Gastroesophageal sphincter (tissue), 4 donors: ENCODE measurements around the gene BEX1. TPM values are rescaled to one million over a fixed set of nuclear protein-coding genes. Genes with fewer than 3 reads are reported as not detected.
A peak's percentile ranks its signal among the peaks of the same experiment; 100 is the strongest.
"Not testable (repeated sequence)": the region's sequence is repeated elsewhere in the genome, so short reads cannot be mapped to it uniquely, and the experiment has no call there.

Source experiments
- ATAC-seq: fragments of 150-250 bp; one replicate; pipeline ENCODE4 v1.9.1; 2016; ENCODE audit warnings: mild to moderate bottlenecking, moderate library complexity
- H3K27ac ChIP-seq, 4 donors: fragments of 200-600 bp; sonication (generic) in 3 of 4; 1 replicate in 3 of 4; 2 replicates in 1 of 4; pipeline ENCODE4 v1.5.1; 2016 to 2019
- H3K27me3 ChIP-seq: fragments of 200-600 bp; sonication (generic); one replicate; pipeline ENCODE4 v1.5.1; 2019
- H3K36me3 ChIP-seq, 2 donors: fragments of 200-600 bp; sonication (generic); one replicate each; pipeline ENCODE4 v1.5.1; 2019; ENCODE audit warnings: control low read depth in 1 of 2
- H3K4me1 ChIP-seq, 3 donors: fragments of 200-600 bp; sonication (generic); 1 replicate in 2 of 3; 2 replicates in 1 of 3; pipeline ENCODE4 v1.5.1; 2016 to 2019; ENCODE audit warnings: control low read depth in 2 of 3
- H3K4me3 ChIP-seq, 2 donors: fragments of 200-600 bp; sonication (generic); one replicate each; pipeline ENCODE4 v1.5.1; 2019; ENCODE audit warnings: mild to moderate bottlenecking in 1 of 2, moderate library complexity in 1 of 2
- H3K9me3 ChIP-seq, 3 donors: fragments of 200-600 bp; sonication (generic); one replicate each; pipeline ENCODE4 v1.5.1; 2017 to 2019; ENCODE audit warnings: control low read depth in 2 of 3
- EP300 ChIP-seq: sonication (generic); formaldehyde crosslinking; IDR thresholded peaks from one replicate; pipeline ENCODE4 v1.6.1; 2017; ENCODE audit warnings: antibody characterized with exemption, mild to moderate bottlenecking
- POLR2A ChIP-seq, 2 donors: fragments of 450-650 bp; IDR thresholded peaks; one replicate each; pipeline ENCODE4 v1.6.1; 2017; ENCODE audit warnings: antibody characterized with exemption in 2 of 2, mild to moderate bottlenecking in 2 of 2, moderate library complexity in 1 of 2
- POLR2AphosphoS5 ChIP-seq: sonication (generic); formaldehyde crosslinking; IDR thresholded peaks from one replicate; pipeline ENCODE4 v1.6.1; 2017; ENCODE audit warnings: antibody characterized with exemption
- whole genome bisulfite sequencing, 2 donors: methylation state at CpG; one replicate each; pipeline ENCODE4 v1.1.5; 2018; ENCODE audit warnings: low coverage in 1 of 2; 5-methylcytosine and 5-hydroxymethylcytosine counted together
- total RNA-seq, 4 donors: library from RNA; depleted of rRNA; stranded (reverse); fragments of >200 nt; gene quantifications; one replicate each; pipeline ENCODE4 v1.1.0, GENCODE V29; 2016
- TF ChIP-seq, protein P1 (sequence below), 4 experiments: fragments of 200-600 bp in 2 of 4; fragments of 450-650 bp in 2 of 4; sonication (generic) in 1 of 4; IDR thresholded peaks; one replicate each; pipeline ENCODE4 v1.5.1; 2017 to 2019; ENCODE audit warnings: antibody characterized with exemption in 4 of 4, mild to moderate bottlenecking in 2 of 4, moderate library complexity in 2 of 4

BEX1 gene
- total RNA-seq = 10 to 100 TPM in 1 of 4 donors, 1 to 10 TPM in 3; 1.5 to 22.1 (median 2.9) TPM

DNA sequence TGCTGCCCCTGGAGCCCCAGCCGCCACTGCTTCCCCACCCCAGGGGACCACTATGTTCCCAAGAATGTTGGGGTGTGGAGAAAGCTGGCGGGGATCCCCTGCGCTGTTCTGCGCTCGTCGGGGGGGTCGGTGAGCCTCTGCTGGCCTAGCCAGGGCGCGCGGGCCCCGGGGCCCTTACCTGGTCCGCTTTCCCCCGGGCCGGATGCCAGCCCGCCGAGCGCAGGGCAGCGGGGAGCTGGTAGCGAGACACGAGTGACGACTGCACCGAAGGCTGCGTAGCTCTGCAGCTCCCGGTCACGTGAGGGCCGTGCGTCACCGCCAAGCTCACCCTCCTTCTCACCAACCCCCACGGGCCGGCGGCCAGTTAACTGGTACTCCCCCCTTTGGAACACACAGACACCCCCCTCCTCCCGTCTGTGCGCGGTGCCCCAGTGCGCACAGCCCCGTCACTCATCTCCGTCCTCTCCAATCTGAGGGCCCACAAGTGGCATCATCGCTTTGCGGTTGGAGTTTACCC is at the start of gene BEX1:
BEX1 (minus strand) TSS at position 254 of the 517 bp plus-strand sequence. CDS start 897 bp downstream, outside the sequence.
- H3K4me3 ChIP-seq = peak within 1 kb of the TSS; percentile 12 to 48
- WGBS, 2 donors = 0% methylated on average over 1 of the region's 39 CpGs; no CpG with 5 or more reads in 1 of the 2 donors
- no peak within 1 kb of the TSS for H3K27ac ChIP-seq
- H3K36me3 ChIP-seq = no peaks in the 10 kb centered on the region
- TF ChIP-seq POLR2A (IDR thresholded peaks at IDR 0.05) = no peak
- TF ChIP-seq, protein P1, sequence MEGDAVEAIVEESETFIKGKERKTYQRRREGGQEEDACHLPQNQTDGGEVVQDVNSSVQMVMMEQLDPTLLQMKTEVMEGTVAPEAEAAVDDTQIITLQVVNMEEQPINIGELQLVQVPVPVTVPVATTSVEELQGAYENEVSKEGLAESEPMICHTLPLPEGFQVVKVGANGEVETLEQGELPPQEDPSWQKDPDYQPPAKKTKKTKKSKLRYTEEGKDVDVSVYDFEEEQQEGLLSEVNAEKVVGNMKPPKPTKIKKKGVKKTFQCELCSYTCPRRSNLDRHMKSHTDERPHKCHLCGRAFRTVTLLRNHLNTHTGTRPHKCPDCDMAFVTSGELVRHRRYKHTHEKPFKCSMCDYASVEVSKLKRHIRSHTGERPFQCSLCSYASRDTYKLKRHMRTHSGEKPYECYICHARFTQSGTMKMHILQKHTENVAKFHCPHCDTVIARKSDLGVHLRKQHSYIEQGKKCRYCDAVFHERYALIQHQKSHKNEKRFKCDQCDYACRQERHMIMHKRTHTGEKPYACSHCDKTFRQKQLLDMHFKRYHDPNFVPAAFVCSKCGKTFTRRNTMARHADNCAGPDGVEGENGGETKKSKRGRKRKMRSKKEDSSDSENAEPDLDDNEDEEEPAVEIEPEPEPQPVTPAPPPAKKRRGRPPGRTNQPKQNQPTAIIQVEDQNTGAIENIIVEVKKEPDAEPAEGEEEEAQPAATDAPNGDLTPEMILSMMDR (IDR thresholded peaks at IDR 0.05) = no peak
- ATAC-seq = peak; percentile 51
- H3K27me3 ChIP-seq = no peaks in the 10 kb centered on the region
- no peaks in the 10 kb centered on the region for H3K9me3 ChIP-seq
- peaks cover 0 to 8% (median 0%) of the 10 kb centered on the region in 3 donors for H3K4me1 ChIP-seq

DNA sequence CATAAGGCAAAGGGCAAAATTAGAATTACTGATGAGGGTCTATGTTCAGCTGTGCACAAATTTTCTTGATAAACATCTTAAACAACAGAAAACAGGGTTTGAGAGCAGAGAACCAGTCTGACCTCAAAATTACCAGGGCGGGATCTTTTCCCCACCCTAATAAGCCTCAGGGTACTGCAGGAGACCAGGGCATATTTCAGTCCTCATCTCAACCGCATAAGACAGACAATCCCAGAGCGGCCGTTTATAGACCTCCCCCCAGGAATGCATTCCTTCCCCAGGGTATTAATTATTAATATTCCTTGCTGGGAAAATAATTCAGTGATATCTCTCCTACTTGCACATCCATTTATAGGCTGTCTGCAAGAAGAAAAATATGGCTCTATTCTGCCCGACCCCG is 45.5 kb upstream of the BEX1 start:
- H3K27ac ChIP-seq, H3K4me1 ChIP-seq, ATAC-seq, H3K36me3 ChIP-seq, H3K27me3 ChIP-seq, H3K4me3 ChIP-seq, H3K9me3 ChIP-seq: not testable (repeated sequence)
- 85 to 94% methylated on average over 5 to 6 of the region's 6 CpGs for WGBS, 2 donors

DNA sequence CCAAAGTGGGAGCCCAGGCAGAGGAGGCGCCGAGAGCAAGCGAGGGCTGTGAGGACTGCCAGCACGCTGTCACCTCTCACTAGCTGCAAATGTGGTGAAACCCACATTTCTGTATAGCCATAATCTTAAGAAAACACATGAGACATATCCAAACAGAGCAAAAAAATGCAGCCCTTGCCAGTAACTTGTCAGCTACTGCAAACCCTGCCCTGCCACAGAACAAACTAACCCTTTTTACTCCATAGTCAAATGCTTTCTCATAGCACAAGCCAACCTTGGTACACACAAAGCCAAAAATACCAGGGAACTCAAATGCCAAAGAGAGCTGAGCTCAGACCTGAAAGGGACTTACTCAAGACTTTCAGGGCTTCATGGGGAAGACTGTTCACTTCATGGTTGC is 43.9 kb upstream of the BEX1 start:
- ATAC-seq = no peak
- TF ChIP-seq POLR2A (IDR thresholded peaks at IDR 0.05) (no peak), EP300 (no peak), POLR2AphosphoS5 (no peak)
- TF ChIP-seq, protein P1 (IDR thresholded peaks at IDR 0.05) = no peak
- H3K4me1 ChIP-seq = no peaks in the 10 kb centered on the region
- H3K4me3 ChIP-seq = no peak overlapping the region
- WGBS, 2 donors = 40 to 70% methylated on average over 1 to 2 of the region's 4 CpGs
- peaks cover 0 to 10% (median 0%) of the 10 kb centered on the region in 3 donors for H3K9me3 ChIP-seq
- no peaks in the 10 kb centered on the region for H3K36me3 ChIP-seq
- H3K27ac ChIP-seq = no peak overlapping the region
- H3K27me3 ChIP-seq = no peaks in the 10 kb centered on the region

DNA sequence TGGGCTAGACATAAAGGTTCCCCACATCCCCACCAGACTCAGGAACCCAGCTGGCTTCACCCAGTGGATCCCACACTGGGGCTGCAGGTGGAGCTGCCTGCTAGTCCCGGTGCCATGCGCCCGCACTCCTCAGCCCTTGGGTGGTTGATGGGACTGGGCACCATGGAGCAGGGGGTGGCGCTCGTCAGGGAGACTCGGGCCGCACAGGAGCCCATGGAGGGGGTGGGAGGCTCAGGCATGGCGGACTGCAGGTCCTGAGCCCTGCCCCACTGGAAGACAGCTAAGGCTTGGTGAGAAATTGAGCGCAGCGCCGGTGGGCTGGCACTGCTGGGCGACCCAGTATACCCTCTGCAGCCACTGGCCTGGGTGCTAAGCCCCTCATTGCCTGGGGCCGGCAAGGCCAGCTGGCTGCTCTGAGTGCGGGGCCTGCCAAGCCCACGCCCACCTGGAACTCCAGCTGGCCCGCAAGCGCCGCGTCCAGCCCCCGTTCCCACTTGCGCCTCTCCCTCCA is 43.3 kb upstream of the BEX1 start:
- H3K9me3 ChIP-seq, H3K4me1 ChIP-seq, H3K4me3 ChIP-seq, H3K27me3 ChIP-seq, H3K36me3 ChIP-seq, ATAC-seq, H3K27ac ChIP-seq: not testable (repeated sequence)
- WGBS, 2 donors = no CpG with 5 or more reads among the region's 21 CpGs

DNA sequence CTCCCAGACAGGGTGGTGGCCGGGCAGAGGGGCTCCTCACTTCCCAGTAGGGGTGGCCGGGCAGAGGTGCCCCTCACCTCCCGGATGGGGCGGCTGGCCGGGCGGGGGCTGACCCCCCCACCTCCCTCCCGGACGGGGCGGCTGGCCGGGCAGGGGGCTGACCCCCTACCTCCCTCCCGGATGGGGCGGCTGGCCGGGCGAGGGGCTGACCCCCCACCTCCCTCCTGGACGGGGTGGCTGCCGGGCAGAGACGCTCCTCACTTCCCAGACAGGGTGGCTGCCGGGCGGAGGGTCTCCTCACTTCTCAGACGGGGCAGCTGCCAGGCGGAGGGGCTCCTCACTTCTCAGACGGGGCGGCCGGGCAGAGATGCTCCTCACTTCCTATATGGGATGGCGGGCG is 40.4 kb upstream of the BEX1 start:
- H3K27me3 ChIP-seq, H3K9me3 ChIP-seq: not testable (repeated sequence)
- WGBS, 2 donors = no CpG with 5 or more reads among the region's 26 CpGs

DNA sequence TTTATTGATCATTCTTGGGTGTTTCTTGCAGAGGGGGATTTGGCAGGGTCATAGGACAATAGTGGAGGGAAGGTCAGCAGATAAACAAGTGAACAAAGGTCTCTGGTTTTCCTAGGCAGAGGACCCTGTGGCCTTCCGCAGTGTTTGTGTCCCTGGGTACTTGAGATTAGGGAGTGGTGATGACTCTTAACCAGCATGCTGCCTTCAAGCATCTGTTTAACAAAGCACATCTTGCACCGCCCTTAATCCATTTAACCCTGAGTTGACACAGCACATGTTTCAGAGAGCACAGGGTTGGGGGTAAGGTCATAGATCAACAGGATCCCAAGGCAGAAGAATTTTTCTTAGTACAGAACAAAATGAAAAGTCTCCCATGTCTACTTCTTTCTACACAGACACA is 39.9 kb upstream of the BEX1 start:
- H3K27ac ChIP-seq, H3K4me3 ChIP-seq, H3K4me1 ChIP-seq, H3K36me3 ChIP-seq, ATAC-seq, H3K27me3 ChIP-seq, H3K9me3 ChIP-seq: not testable (repeated sequence)
- WGBS, 2 donors = no CpG with 5 or more reads among the region's 2 CpGs

More for the DNA sequence above, 40.4 kb upstream of the BEX1 start:
- not testable (repeated sequence) for H3K36me3 ChIP-seq, H3K4me1 ChIP-seq, ATAC-seq, H3K4me3 ChIP-seq, H3K27ac ChIP-seq

DNA sequence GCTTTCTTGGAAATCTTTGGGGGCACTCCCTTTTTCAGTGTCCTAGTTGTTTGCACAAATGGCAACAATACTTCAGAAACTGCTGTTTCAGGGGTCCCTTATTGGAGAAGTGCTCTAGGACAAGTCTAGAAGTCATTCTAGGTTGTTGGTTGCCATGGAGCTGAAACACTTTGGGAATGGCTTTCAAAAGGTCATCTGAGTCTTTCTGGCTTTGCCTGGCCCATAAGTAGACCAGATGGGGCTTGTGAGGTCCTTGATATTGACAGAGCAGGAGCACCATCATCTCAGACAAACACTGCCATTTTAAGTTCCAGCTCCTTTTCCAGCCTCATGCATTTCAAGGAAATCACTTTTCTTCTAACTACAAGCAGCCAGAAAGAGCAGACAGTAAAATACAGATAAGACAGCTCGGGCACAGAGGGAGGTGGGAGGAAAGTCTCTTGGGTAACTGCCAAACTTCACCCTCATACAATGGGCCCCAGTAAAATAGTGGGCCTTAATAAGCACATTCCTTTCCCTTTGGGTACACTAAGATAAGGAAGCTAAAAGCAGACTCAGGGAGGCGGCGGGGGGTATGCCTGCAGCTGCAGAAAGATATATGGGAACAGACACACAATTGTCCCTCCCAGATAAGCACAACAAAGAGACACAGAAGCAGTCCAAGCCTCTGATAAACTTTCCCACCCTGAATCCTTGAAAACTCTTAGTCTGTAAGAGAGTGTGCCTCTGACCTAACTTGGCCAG is 37.5 kb upstream of the BEX1 start:
- H3K27ac ChIP-seq = no peak overlapping the region
- TF ChIP-seq, protein P1 (IDR thresholded peaks at IDR 0.05) = no peak
- TF ChIP-seq EP300 (no peak), POLR2AphosphoS5 (no peak)
- no peaks in the 10 kb centered on the region for H3K36me3 ChIP-seq
- H3K27me3 ChIP-seq = no peaks in the 10 kb centered on the region
- no peak overlapping the region for H3K4me3 ChIP-seq
- H3K4me1 ChIP-seq = no peaks in the 10 kb centered on the region
- no peak for ATAC-seq
- 37% methylated on average over 3 of the region's 3 CpGs; no CpG with 5 or more reads in 1 of the 2 donors for WGBS, 2 donors
- H3K9me3 ChIP-seq = no peaks in the 10 kb centered on the region
